NCI-H187 (cell line): Measurements from ENCODE around the gene MARCHF4.

Experiments
- DNase-seq, 2 experiments: peaks; one replicate each; lab custom pipeline; 2025; lab: John Stamatoyannopoulos, UW

Gene MARCHF4

GRCh38 chr2:216371721-216372702 is at the start of gene MARCHF4:
Gene MARCHF4, minus strand, starts transcription at chr2:216372483. Its CDS starts 2,223 bp downstream, at chr2:216370260.
- peak; percentile 12 to 51 for DNase-seq

DNA sequence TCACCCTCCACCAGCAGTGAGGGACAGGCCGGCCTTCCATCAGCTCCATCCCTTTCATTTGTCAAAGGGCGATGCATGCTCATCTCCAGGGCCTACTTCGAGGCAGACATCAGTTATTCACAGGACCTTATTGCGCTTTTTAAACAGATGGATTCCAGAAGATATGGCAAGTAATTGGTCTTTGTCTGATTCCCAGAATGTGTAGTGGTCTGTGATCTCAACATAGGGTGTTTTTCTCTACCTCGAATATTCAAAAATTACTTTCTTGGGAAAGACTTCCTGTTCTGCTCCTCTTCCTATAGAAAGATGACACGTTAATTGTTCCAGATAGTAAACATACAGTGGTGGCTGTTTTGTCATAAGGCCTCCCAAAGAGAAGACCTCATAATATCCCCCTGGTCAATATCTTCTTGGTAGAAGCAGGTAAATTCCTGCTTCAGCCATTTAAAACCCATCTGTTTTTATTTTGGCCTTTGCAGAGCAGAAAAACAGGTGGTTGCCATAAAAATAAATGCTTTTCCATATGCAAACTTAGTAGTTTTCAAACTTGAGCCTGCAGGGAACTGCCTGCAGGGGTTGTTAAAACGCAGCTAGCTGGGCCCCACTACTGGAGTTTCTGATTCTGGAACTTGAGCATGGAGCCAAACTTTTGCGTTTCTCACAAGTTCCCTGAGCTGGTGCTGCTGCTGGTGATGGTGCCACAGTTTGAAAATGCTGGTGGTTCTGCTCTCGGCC is 48.3 kb upstream of the MARCHF4 start:
- no peak for DNase-seq

GRCh38 chr2:216418981-216419380 is 46.7 kb upstream of the MARCHF4 start:
- no peak for DNase-seq

GRCh38 chr2:216416571-216417307 is 44.5 kb upstream of the MARCHF4 start:
- DNase-seq, result no peak

GRCh38 chr2:216415541-216415940 is 43.3 kb upstream of the MARCHF4 start:
- no peak for DNase-seq

- DNase-seq, result no peak
Measured at GRCh38 chr2:216414772-216415319, 42.6 kb upstream of the MARCHF4 start.

DNA sequence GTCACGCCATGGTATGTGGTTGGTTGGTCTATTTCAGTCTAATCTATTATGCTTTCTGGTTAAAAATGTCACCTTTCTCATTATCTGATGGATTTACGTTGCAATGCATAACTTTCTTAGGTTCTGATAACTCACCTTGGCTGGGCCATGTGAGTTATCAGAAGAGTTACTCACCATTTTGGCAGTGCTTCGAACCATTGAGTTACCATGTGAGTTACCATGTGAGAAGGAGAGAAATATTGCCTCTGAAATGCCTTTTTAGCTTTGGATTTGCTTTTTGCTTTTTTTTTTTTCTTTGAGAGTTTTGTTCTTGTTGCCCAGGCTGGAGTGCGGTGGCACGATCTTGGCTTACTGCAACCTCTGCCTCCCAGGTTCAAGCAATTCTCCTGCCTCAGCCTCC is 41.6 kb upstream of the MARCHF4 start:
- DNase-seq, result no peak

DNA sequence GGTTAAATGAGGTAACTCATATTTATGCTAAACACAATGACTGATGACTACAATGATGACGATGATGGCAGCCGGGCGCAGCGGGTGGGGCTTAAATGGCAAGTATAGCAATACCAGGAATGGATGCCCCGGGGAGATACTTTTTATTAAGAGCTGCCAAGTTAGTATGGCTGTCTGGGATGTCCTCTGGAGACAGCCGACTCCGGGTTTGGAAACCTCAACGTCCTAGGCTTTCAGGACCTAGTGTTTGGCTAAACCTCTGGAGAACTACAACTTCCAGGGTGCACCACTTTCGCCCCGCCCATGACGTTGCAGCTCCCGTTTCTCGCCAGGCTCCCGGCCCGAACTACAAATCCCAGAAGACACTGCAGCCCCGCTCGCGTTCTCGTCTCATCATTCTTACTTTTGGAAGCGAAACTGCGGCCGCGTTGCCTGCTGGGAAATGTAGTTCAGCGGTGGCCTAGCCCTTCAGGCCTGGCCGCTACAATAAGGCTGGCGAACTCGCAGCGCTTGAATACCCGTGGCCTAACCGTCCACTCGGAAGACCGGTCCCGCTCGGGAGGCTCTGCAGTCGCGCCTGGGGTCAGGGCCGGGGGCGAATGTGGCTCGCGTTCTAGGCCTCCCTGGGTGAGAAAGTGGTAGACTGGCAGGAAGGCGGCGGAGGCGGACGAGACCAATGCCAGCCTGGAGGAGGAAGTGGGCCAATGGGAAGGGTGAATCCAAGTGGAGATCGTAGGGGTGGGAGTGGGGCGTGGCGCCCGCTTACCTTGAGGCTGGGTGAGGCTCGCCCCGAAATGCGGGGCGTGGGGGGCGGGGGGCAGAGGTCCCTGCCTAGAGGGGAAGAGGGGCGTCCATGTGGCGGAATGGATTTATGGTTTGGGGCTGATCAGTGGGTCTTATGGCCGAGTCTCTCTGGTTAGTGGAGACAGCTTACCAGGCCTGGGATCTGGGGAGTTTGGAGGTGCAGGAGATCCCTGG is 40.0 kb upstream of the MARCHF4 start, which contains the start of gene SMARCAL1:
TSS of gene SMARCAL1 (plus strand) at position 463 of the 978 bp plus-strand sequence. CDS start 2,221 bp downstream, outside the sequence.
- DNase-seq, result peak; percentile 87 to 89

DNA sequence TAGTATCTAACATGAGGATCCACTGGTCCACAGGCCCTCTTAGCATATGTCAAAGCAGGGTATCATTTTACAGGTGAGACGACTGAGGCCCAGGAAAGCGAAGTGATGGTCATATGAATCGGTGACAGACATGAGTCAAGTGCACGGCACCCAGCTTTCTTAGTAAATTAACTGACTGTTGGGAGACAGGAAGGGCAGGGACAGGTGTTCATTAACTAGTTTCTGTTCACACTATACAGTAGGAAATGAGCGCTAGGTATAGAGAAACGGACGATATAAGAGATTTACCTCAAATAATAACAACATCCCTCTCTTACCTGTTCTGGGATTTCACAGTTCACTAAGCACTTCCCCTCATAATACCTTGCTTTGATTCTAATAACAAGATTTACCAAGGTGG is 38.3 kb upstream of the MARCHF4 start:
- no peak for DNase-seq

DNA sequence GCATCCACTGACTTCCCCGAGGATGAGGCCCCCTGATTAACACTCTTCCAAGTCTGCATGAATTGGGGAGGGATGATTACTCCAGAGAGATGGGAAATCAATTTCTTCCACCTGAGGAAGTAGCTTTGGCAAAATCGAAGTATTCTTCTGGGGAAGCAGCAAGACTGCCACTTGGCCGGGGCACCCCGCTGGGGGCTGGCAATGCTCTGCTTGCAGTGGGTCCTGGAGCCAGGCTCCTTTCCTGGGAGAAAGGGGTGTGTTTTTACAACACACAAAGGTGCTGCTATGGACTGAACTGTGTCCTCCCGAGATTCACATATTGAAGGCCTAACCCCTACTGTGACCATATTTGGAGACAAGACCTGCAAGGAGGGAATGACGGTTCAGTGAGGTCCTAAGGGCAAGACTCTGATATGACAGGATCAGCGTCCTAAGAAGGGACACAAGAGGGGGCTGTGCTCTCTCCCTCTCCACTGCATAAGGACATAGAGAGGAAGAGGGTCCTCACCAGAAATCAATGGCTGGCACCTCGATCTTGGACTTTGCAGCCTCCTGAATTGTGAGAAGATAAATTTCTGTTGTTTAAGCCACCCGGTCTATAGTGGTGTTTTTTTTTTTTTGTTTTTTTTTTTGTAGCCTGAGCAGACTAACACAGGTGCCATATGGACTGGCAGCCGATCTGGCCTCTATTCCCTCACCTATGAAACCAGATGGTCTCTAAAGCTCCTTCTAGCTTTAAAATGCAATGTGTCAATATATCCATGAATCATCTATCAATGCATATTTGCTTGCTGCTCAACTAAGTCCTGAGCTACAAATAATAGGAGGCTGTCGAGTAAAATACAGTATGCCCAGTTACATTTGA is 36.4 kb upstream of the MARCHF4 start:
- no peak for DNase-seq

GRCh38 chr2:216406826-216407225 is 34.5 kb upstream of the MARCHF4 start:
- peak; percentile 21 to 38 for DNase-seq

DNA sequence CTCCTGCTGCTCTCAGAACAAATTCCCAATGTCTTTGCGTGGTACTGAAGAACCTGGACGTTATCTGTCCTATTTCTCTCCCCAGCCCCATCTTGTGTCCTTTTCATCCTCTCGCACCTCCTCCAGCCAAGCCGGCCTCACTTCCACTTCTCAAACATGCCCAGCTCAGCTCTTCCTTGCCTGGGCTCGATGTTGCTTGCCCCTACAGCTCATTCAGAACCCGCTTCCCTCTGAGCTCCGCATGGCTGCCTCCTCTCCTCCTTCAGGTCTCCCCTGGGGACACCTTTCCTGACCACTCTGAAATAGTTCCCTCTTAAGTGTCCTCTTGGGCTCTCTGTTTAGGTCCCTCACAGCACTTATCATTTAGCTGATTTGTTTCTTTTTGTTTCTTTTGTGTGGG is 33.3 kb upstream of the MARCHF4 start:
- DNase-seq, result peak in 1 of 2 experiments; percentile 6

- no peak for DNase-seq
Measured at GRCh38 chr2:216404010-216404618, 31.8 kb upstream of the MARCHF4 start.

DNA sequence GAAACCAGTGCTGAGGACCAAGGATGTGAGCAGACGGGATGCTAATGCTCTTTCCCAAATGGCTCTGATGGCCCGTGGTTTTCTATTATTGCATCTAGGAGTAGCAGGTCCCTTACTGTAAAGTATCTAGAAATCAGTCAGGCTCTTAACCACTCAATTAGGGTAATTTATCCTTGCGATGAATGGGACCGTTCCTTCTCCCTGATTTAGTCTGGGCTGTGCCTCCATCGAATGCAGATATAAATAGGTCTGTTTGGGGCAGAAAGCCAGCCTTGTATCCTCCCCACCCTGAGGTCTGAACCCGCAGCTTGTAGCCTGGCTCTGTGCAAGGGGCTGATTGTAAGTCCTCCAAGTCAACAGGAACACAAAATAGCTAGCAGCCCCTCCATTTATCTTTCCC is 30.5 kb upstream of the MARCHF4 start:
- no peak for DNase-seq

- DNase-seq, result no peak
Measured at GRCh38 chr2:216399621-216400020, 27.3 kb upstream of the MARCHF4 start.

DNA sequence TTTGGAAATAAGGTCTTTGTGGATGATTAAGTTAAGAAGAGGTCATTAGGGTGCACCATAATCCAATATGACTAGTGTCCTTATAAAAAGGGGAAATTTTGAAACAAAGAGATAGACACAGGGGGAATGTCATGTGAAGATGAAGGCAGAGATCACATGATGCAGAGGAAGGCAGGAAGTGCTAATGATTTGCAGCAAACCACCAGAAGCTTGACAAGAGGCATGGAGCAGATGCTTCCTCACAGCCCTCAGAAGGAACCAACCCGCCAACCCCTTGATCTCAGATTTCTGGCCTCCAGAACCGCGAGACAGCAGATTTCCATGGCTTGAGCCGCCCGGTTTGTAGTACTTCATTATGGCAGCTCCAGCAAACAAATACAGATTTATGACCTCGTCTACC is 22.6 kb upstream of the MARCHF4 start:
- DNase-seq, result no peak

- no peak for DNase-seq
Measured at GRCh38 chr2:216392945-216393840, 20.9 kb upstream of the MARCHF4 start.

DNA sequence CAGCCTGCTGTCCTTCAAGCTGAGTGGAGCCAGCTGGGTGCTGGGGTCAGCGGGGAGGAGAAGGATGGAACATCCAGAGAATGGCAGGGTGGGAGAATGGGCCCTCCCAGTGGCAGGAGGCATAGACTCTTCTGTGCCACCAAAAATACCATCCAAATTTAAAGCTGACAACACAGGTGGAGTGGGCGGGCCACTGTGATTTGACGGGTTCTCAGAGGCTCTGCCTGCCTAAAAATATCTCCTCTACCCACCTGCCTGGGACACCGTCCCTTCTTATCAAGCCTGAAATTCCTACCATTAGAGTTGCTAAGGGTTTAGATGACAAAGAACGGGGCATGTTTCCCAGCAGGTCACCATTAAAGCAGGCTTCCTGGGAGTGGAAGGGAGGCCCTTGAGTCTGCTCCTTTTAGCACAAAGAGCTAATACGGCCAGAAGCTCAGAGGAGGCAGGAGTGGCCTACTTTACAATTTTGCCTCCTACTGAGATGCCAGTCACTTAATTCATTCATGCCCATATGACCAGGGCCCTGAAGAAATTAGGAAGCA is 19.8 kb upstream of the MARCHF4 start:
- DNase-seq, result no peak
